IPS DF 19.7 (cell line): ENCODE measurements around the gene COMMD3.
"Not testable (repeated sequence)": the region's sequence is repeated elsewhere in the genome, so short reads cannot be mapped to it uniquely, and the experiment has no call there.

ENCODE experiments used
- DNase-seq: peaks from one replicate; pipeline ENCODE4 v3.0.0-alpha.2; 2013; ENCODE audit warnings: low read depth, low spot score

Gene COMMD3

GRCh38 chr10:22338931-22339330 lies 22.7 kb downstream of the COMMD3 start:
- no peak for DNase-seq

- no peak for DNase-seq
These were observed 23.7 kb downstream of the COMMD3 start for GRCh38 chr10:22339761-22340328.

GRCh38 chr10:22340329-22341189 lies 24.4 kb downstream of the COMMD3 start:
- DNase-seq: no peak

GRCh38 chr10:22341190-22341925 lies 25.2 kb downstream of the COMMD3 start:
- no peak for DNase-seq

- DNase-seq: no peak
These were observed 25.7 kb downstream of the COMMD3 start for GRCh38 chr10:22341926-22342196.

GRCh38 chr10:22342421-22342820 lies 26.2 kb downstream of the COMMD3 start:
- no peak for DNase-seq

GRCh38 chr10:22343731-22344130 lies 27.5 kb downstream of the COMMD3 start:
- DNase-seq: no peak

GRCh38 chr10:22344249-22344648 lies 28.1 kb downstream of the COMMD3 start:
- no peak for DNase-seq

GRCh38 chr10:22344781-22345300 lies 28.7 kb downstream of the COMMD3 start:
- DNase-seq: no peak

GRCh38 chr10:22345301-22346095 lies 29.3 kb downstream of the COMMD3 start, which contains the start of gene SPAG6:
TSS of gene SPAG6 (plus strand) at chr10:22345496. CDS start at chr10:22345612, 116 bp downstream.
- DNase-seq: no peak

- no peak for DNase-seq
These were observed 30.0 kb downstream of the COMMD3 start for GRCh38 chr10:22346096-22346661.

GRCh38 chr10:22349755-22350154 lies 33.6 kb downstream of the COMMD3 start:
- DNase-seq: no peak

GRCh38 chr10:22351131-22351703 lies 35.0 kb downstream of the COMMD3 start:
- DNase-seq: no peak

- no peak for DNase-seq
These were observed 40.2 kb downstream of the COMMD3 start for GRCh38 chr10:22356324-22356873.

- not testable (repeated sequence) for DNase-seq
These were observed 41.6 kb downstream of the COMMD3 start for GRCh38 chr10:22357770-22358169.

GRCh38 chr10:22363305-22363704 lies 47.1 kb downstream of the COMMD3 start:
- DNase-seq: no peak

GRCh38 chr10:22364407-22365140 lies 48.4 kb downstream of the COMMD3 start:
- DNase-seq: no peak

- no peak for DNase-seq
These were observed 49.0 kb downstream of the COMMD3 start for GRCh38 chr10:22365233-22365632.

GRCh38 chr10:22365644-22366434 lies 49.7 kb downstream of the COMMD3 start:
- no peak for DNase-seq
